ENCODE results near the gene NUP88.

The NUP88 gene

GRCh38 chr17:5418858-5419355 is 555 bp downstream of the NUP88 start:
- DNase-seq = no peak

GRCh38 chr17:5416901-5417300 is 2.6 kb downstream of the NUP88 start:
- no peak for DNase-seq

DNA sequence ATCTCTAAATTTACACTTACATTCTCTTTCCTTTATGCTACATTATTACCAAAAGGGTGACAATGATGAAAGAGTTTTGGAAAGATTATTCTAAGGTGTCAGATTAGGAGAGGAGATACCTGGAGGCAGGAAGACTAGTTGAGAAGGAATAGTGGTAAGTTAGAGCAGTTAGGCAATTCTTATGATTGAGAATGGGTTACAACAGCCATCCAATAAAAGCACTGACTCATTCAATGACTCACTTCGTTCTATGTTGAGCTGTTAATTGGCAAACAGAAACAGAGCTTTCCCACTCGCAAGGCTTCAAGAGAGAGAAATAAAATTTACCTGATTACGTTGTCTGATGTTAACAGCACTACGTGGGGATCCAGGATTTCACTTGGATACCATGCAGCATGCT is 5.8 kb downstream of the NUP88 start:
- peak in 1 of 2 donors; percentile 6 for DNase-seq

- DNase-seq = no peak
Measured at GRCh38 chr17:5410594-5411272, 8.7 kb downstream of the NUP88 start.

- DNase-seq = no peak
Measured at GRCh38 chr17:5408186-5408585, 11.3 kb downstream of the NUP88 start.

DNA sequence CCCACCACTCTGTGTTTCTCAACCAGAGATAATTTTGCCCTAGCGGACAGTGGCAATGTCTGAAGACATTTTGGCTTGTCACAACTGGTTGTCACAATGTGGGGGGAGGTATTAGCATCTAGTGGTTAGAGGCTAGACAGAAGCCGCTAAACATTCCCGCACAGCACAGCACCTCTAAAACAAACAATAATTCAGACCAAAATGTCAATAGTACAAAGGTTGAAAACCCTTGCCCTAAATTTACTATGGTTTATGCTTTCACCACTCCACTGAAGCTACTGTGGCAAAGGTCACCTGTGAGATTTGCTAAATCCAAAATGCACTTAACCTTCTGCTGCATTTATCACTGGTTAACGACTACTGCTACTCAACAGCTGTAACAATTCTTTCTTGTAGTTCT is 14.1 kb downstream of the NUP88 start:
- DNase-seq = no peak

GRCh38 chr17:5399767-5400166 is 19.7 kb downstream of the NUP88 start:
- DNase-seq = no peak

DNA sequence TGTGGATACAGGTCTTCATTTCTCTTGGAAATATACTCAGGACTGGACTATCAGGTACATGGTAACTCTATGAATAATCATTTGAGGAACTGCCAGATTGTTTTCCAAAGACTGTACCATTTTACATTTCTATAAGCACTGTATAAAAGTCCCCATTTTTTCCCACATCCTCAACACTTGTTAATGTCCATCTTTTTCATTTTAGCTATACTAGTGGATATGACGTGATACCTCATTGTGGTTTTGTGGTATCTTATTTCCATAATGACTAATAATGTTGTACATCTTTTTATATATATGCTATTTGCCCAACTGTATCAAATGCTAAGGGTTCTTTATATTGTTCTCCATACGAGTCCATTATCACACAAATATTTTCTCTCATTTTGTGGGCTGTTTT is 22.9 kb downstream of the NUP88 start:
- DNase-seq = no peak

DNA sequence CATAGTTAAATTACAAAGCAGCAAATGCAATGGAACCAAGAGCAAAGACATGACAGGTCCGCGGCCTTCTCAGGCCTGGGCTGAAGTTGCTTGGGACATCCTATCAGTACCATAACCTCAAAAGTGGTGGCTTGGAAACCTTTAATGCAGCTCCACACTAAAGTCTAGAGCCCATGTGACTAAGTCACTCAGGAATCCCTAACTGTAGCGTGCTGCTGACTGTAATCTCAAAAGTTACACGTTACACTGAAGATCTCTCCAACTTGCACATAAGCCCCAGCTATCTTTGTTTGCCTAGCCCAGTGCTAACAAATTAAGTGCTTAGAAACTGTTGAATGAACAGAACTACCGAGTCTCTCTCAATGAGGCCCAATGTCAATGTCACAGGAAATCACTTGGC is 27.8 kb downstream of the NUP88 start:
- no peak for DNase-seq

DNA sequence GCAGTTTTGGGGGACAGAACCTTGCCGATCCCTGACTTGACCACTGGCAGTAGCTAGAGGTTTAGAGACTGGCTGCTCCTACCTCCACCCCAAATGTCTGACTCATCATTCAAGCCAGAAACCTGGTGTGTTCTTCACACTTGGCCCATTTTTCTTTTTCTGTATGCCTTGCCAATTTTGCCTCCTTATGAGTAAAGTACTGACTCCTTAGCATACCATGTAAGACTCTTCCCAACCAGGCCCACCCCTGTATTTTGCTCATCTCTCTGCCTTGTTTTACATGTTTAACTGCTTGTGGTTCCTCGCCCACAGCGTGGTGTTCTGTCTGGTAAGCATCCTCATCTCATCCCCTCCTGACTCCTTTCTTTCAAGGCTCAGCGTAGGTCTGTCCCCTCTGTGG is 37.9 kb downstream of the NUP88 start:
- DNase-seq = no peak

- DNase-seq = no peak
Measured at GRCh38 chr17:5380491-5381135, 38.8 kb downstream of the NUP88 start.

- no peak for DNase-seq
Measured at GRCh38 chr17:5379351-5380107, 39.9 kb downstream of the NUP88 start.

- DNase-seq = no peak
Measured at GRCh38 chr17:5378566-5379207, 40.8 kb downstream of the NUP88 start.

- DNase-seq = no peak
Measured at GRCh38 chr17:5373112-5373511, 46.4 kb downstream of the NUP88 start.

GRCh38 chr17:5370411-5370810 is 49.1 kb downstream of the NUP88 start:
- no peak for DNase-seq

DNA sequence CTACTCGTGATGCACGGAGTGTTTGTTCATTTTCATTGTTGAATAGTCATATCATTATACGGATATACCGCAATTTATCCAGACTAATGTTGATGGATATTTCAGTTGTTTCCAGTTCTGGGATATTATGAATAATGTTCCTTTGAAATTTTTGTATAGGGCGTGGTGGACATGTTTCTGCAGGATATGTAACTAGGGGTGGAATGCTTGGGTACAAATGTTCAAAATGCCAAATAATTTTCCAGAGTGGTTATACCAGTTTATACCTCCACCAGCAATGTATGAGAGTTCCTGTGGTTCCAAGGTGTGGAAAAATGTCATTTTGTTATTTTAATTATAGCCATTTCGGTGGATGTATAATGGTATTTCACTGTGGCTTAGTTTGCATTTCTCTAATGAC is 53.6 kb downstream of the NUP88 start:
- no peak for DNase-seq

GRCh38 chr17:5364696-5365095 is 54.8 kb downstream of the NUP88 start:
- DNase-seq = no peak

GRCh38 chr17:5364156-5364555 is 55.3 kb downstream of the NUP88 start:
- DNase-seq = no peak

DNA sequence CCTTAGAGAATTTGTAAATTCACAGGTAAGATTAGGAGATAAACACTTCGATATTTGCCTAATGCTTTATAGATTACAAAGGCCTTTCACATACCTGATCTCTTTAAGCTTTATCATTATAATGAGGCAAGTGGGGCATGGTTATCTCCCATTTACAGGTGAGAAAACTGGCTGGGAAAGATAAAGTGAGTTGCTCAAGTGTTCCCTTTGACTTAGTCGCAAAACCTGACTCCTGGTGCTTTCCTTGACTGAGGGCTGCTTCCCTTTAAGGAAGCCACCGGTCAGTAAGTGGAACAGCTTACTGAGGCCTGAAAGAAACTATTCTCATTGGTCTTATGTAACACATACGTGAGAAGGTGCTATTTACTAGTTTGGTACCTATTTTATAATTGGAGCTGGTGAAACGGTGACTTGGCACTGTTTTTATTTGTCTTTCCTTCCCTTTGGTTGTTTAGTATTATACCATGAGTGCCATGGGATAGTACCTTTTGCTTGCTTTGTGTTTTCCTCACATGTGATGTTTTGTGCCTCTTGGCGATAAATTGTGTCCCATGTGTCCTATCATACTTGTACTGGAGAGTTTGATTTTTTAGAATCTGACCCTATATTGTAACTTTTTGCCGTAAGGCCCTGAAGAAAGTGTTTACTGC is 57.2 kb downstream of the NUP88 start:
- no peak for DNase-seq

DNA sequence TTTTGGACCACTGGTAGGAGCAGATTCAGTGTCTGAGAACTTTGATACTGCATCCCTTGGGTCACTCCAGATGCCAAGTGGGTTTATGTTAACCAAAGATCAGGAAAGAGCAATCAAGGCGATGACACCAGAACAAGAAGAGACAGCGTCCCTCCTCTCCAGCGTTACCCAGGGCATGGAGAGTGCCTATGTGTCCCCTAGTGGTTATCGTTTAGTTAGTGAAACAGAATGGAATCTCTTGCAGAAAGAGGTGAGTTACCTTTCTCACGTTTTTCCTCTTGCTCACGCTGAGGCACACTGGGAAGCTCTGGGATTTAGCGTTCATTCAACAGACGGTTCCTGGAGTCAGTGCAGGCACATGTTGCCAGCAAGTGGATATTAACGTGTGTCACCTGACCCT is 58.0 kb downstream of the NUP88 start:
- no peak for DNase-seq

- DNase-seq = no peak
Measured at GRCh38 chr17:5355421-5356129, 63.9 kb downstream of the NUP88 start.

- DNase-seq = no peak
Measured at GRCh38 chr17:5354886-5355415, 64.5 kb downstream of the NUP88 start.
